H1 (cell line): Measurements from ENCODE around the gene TXNDC15. TPM values are rescaled to one million over a fixed set of nuclear protein-coding genes. Genes with fewer than 3 reads are reported as not detected.

Experiments used
- CTCF ChIA-PET: fragments of 300-600 bp; sonication (Branson Sonifier 250); formaldehyde crosslinking; loops from one replicate; lab custom pipeline; 2021; ENCODE audit not compliant: partially characterized antibody; lab: Charles Lee
- POLR2A ChIA-PET: fragments of 300-600 bp; sonication (Branson Sonifier 250); formaldehyde crosslinking; loops from one replicate; lab custom pipeline; 2021; ENCODE audit warnings: inconsistent platforms; ENCODE audit not compliant: partially characterized antibody; lab: Charles Lee
- DNase-seq, 2 experiments: peaks; one replicate each; pipeline versions ENCODE4 v3.0.0 to v3.0.0-alpha.2; 2010 to 2022; ENCODE audit warnings: low spot score in 2 of 2, low read depth in 1 of 2, mixed read lengths in 1 of 2
- FAIRE-seq: peaks from 2 replicates; lab custom pipeline; 2011; peaks lifted over from hg19 to GRCh38; lab: Jason Lieb, UNC
- H2AFZ ChIP-seq: 2 replicates; pipeline ENCODE4 v1.8.1; 2012; ENCODE audit warnings: low read length, inconsistent platforms
- H2AK5ac ChIP-seq: 2 replicates; pipeline ENCODE4 v1.6.1; 2013; ENCODE audit warnings: low read depth, low read length
- H2BK120ac ChIP-seq: replicated peaks from 2 replicates; pipeline ENCODE3; 2013; ENCODE audit warnings: low read depth, low read length, inconsistent platforms
- H2BK12ac ChIP-seq: 2 replicates; pipeline ENCODE4 v1.6.1; 2013; ENCODE audit warnings: low read depth, low read length
- H2BK15ac ChIP-seq: 2 replicates; pipeline ENCODE4 v1.6.1; 2013; ENCODE audit warnings: low read length
- H2BK20ac ChIP-seq: 2 replicates; pipeline ENCODE4 v1.6.1; 2013; ENCODE audit warnings: low read length
- H2BK5ac ChIP-seq: 2 replicates; pipeline ENCODE4 v1.6.1; 2013; ENCODE audit warnings: low read depth, low read length
- H3K14ac ChIP-seq: 2 replicates; pipeline ENCODE4 v1.6.1; 2013; ENCODE audit warnings: inconsistent platforms; ENCODE audit not compliant: insufficient read length
- H3K18ac ChIP-seq: 2 replicates; pipeline ENCODE4 v1.6.1; 2013; ENCODE audit warnings: low read length; ENCODE audit errors: extremely low read depth
- H3K23ac ChIP-seq: 2 replicates; pipeline ENCODE4 v1.6.1; 2013; ENCODE audit warnings: inconsistent platforms; ENCODE audit not compliant: insufficient read length
- H3K23me2 ChIP-seq: 2 replicates; pipeline ENCODE4 v1.6.1; 2013; ENCODE audit warnings: low read depth, low read length
- H3K27ac ChIP-seq: 2 replicates; pipeline ENCODE4 v1.6.1; 2011; ENCODE audit warnings: low read depth, low read length, inconsistent platforms
- H3K27me3 ChIP-seq, 4 experiments: replicated peaks in 1 of 4; 1 replicate in 1 of 4; 2 replicates in 3 of 4; pipeline versions ENCODE4 v1.6.1 to v1.8.1; 2011 to 2013; ENCODE audit warnings: low read length in 3 of 4, mild to moderate bottlenecking in 3 of 4, inconsistent platforms in 2 of 4, mixed read lengths in 2 of 4, moderate library complexity in 1 of 4; ENCODE audit not compliant: control insufficient read depth in 3 of 4, insufficient read depth in 3 of 4; ENCODE audit errors: extremely low read depth in 1 of 4
- H3K36me3 ChIP-seq, 4 experiments: 2 replicates each; pipeline versions ENCODE4 v1.6.1 to v1.8.1; 2011 to 2013; ENCODE audit warnings: mild to moderate bottlenecking in 4 of 4, low read length in 3 of 4, moderate library complexity in 2 of 4, control low read depth in 1 of 4, inconsistent platforms in 1 of 4; ENCODE audit not compliant: insufficient read depth in 4 of 4, control insufficient read depth in 2 of 4
- H3K4ac ChIP-seq: replicated peaks from 2 replicates; pipeline ENCODE3; 2013; ENCODE audit warnings: low read length, low read depth, mixed read lengths, inconsistent platforms; ENCODE audit not compliant: insufficient read length
- H3K4me1 ChIP-seq, 4 experiments: replicated peaks in 1 of 4; 1 replicate in 1 of 4; 2 replicates in 3 of 4; pipeline versions ENCODE4 v1.6.1 to v1.8.1; 2011 to 2013; ENCODE audit warnings: low read length in 3 of 4, inconsistent platforms in 2 of 4, mixed read lengths in 1 of 4; ENCODE audit not compliant: insufficient read depth in 4 of 4, control insufficient read depth in 3 of 4
- H3K4me2 ChIP-seq, 2 experiments: 2 replicates each; pipeline versions ENCODE4 v1.6.1 to v1.8.1; 2011 to 2013; ENCODE audit warnings: low read depth in 2 of 2, low read length in 2 of 2, control low read depth in 1 of 2, inconsistent platforms in 1 of 2, mild to moderate bottlenecking in 1 of 2; ENCODE audit not compliant: insufficient read depth in 1 of 2
- H3K4me3 ChIP-seq, 4 experiments: fragments of 200-600, 300-600 bp in 1 of 4; sonication (generic), shearing (Covaris generic), sonication (Bioruptor Twin) in 1 of 4; 2 replicates each; pipeline versions ENCODE4 v1.5.1 to v1.8.1; 2011 to 2016; ENCODE audit warnings: low read length in 4 of 4, low read depth in 3 of 4, control low read depth in 2 of 4, inconsistent platforms in 2 of 4, mild to moderate bottlenecking in 2 of 4, mixed read lengths in 1 of 4, moderate library complexity in 1 of 4; ENCODE audit not compliant: insufficient read depth in 2 of 4; ENCODE audit errors: extremely low read depth in 1 of 4
- H3K56ac ChIP-seq: replicated peaks from 2 replicates; pipeline ENCODE3; 2013; ENCODE audit warnings: low read depth, mild to moderate bottlenecking, mixed read lengths, low read length, inconsistent platforms; ENCODE audit not compliant: insufficient read length
- H3K79me1 ChIP-seq: 2 replicates; pipeline ENCODE4 v1.6.1; 2013; ENCODE audit warnings: low read depth, low read length, control low read depth
- H3K79me2 ChIP-seq, 2 experiments: 2 replicates each; pipeline versions ENCODE4 v1.6.1 to v1.8.1; 2012 to 2013; ENCODE audit warnings: low read length in 2 of 2, mild to moderate bottlenecking in 2 of 2, inconsistent platforms in 1 of 2; ENCODE audit not compliant: insufficient read depth in 2 of 2, control insufficient read depth in 1 of 2
- H3K9ac ChIP-seq, 4 experiments: replicated peaks in 1 of 4; 1 replicate in 1 of 4; 2 replicates in 3 of 4; pipeline versions ENCODE4 v1.6.1 to v1.8.1; 2011 to 2013; ENCODE audit warnings: low read depth in 3 of 4, low read length in 3 of 4, control low read depth in 2 of 4, mild to moderate bottlenecking in 2 of 4, moderate library complexity in 2 of 4, inconsistent platforms in 1 of 4; ENCODE audit errors: extremely low read depth in 1 of 4
- H3K9me3 ChIP-seq, 2 experiments: 2 replicates each; pipeline versions ENCODE4 v1.6.1 to v1.8.1; 2012 to 2013; ENCODE audit warnings: mild to moderate bottlenecking in 2 of 2, moderate library complexity in 2 of 2, control low read depth in 1 of 2, inconsistent platforms in 1 of 2, low read depth in 1 of 2, low read length in 1 of 2, mixed read lengths in 1 of 2; ENCODE audit not compliant: insufficient read depth in 2 of 2
- H4K20me1 ChIP-seq, 2 experiments: replicated peaks in 1 of 2; 2 replicates each; pipeline versions ENCODE3 to v1.8.1; 2011 to 2013; ENCODE audit warnings: inconsistent platforms in 2 of 2, low read length in 2 of 2, mild to moderate bottlenecking in 1 of 2; ENCODE audit not compliant: insufficient read depth in 2 of 2, control insufficient read depth in 1 of 2
- H4K5ac ChIP-seq: 2 replicates; pipeline ENCODE4 v1.6.1; 2013; ENCODE audit warnings: low read length, low read depth, mixed read lengths, inconsistent platforms; ENCODE audit not compliant: insufficient read length
- H4K8ac ChIP-seq: 2 replicates; pipeline ENCODE4 v1.8.0; 2013; ENCODE audit warnings: mild to moderate bottlenecking, moderate library complexity, low read length, inconsistent platforms; ENCODE audit not compliant: insufficient read depth; ENCODE audit errors: extremely low read depth
- H4K91ac ChIP-seq: replicated peaks from 2 replicates; pipeline ENCODE3; 2013; ENCODE audit warnings: low read length, mixed read lengths, inconsistent platforms; ENCODE audit not compliant: insufficient read length
- PHF8 ChIP-seq: fragments of 200-600 bp; sonication (generic); conservative IDR thresholded peaks from 2 replicates; pipeline ENCODE4 v1.7.1; 2012; ENCODE audit warnings: low read depth, mild to moderate bottlenecking, inconsistent platforms, low read length, moderate library complexity
- SIN3A ChIP-seq, 2 experiments: IDR thresholded peaks in 1 of 2; conservative IDR thresholded peaks in 1 of 2; 2 replicates each; pipeline ENCODE4 v1.6.1; 2011 to 2012; ENCODE audit warnings: low read length in 2 of 2, improper control_type of control experiment in 1 of 2, low read depth in 1 of 2, mild to moderate bottlenecking in 1 of 2
- WGBS, 2 experiments: shearing (Covaris generic) in 1 of 2; methylation state at CpG; one replicate each; pipeline versions ENCODE4 v1.1.6 to v1.1.7; 2013 to 2015; ENCODE audit warnings: low lambda C conversion rate in 2 of 2, mixed read lengths in 2 of 2, inconsistent platforms in 1 of 2, low coverage in 1 of 2, missing lambda C conversion rate in 1 of 2; ENCODE audit not compliant: insufficient replicate concordance in 2 of 2, insufficient coverage in 1 of 2, insufficient read length in 1 of 2; ENCODE audit errors: extremely low coverage in 1 of 2, missing lambda C conversion rate in 1 of 2; 5-methylcytosine and 5-hydroxymethylcytosine counted together
- polyA plus RNA-seq, 7 experiments: library from polyadenylated mRNA; depleted of rRNA in 3 of 7; stranded (reverse) in 5 of 7; unstranded in 2 of 7; fragments of >200 nt in 5 of 7; fragments of 200-250 nt in 2 of 7; gene quantifications; 1 replicate in 5 of 7; 2 replicates in 1 of 7; 4 replicates in 1 of 7; pipeline versions ENCODE4 v1.2.1 to v1.2.3, GENCODE V29; 2011 to 2013; ENCODE audit warnings: missing spikeins in 2 of 7, mixed read lengths in 2 of 7
- total RNA-seq: library from RNA; stranded (reverse); fragmentation: NEBNext Ultra II Directional; extraction: Animal tissue kit (Norgen Biotek cat#: 25700); gene quantifications from 2 replicates; pipeline ENCODE4 v1.2.1, GENCODE V29; 2021

TXNDC15 gene
- total and polyA plus RNA-seq, 2 of the 8 experiments (the other 6 are each of a cell fraction or from before 2014, with no cell fraction given), result 20.1 to 30.8 TPM

GRCh38 chr5:134825212-134825611 lies 49.0 kb upstream of the TXNDC15 start:
- Histone ChIP-seq H3K36me3 (peaks cover 10 to 71% (median 36%) of the 10 kb centered on the region in 4 experiments), H3K79me2 (no peaks in the 10 kb centered on the region), H2BK15ac (no peak overlapping the region), H2BK5ac (no peak overlapping the region), H3K9me3 (no peaks in the 10 kb centered on the region), H2BK12ac (no peak overlapping the region), H3K4me2 (no peak overlapping the region), H3K18ac (no peak overlapping the region), H2AK5ac (no peak overlapping the region), H4K20me1 (no peaks in the 10 kb centered on the region), H3K4me3 (no peak overlapping the region), H3K56ac (no peak overlapping the region), H3K23me2 (no peaks in the 10 kb centered on the region), H3K9ac (no peak overlapping the region), H3K14ac (no peak overlapping the region), H4K8ac (no peak overlapping the region), H3K4ac (no peak overlapping the region), H3K27ac (no peak overlapping the region), H3K79me1 (no peaks in the 10 kb centered on the region; the same call in 1 of the 2 replicates), H2BK20ac (no peak overlapping the region), H2AFZ (no peak overlapping the region), H4K91ac (no peak overlapping the region), H3K4me1 (no peaks in the 10 kb centered on the region), H2BK120ac (no peak overlapping the region), H4K5ac (no peak overlapping the region), H3K23ac (no peak overlapping the region), H3K27me3 (no peaks in the 10 kb centered on the region)
- DNase-seq, result no peak
- 90% methylated on average over 7 of the region's 7 CpGs; no CpG with 5 or more reads in 1 of the 2 experiments for WGBS, 2 experiments
- ChIA-PET CTCF (interaction anchor here (0.6 to 0.7 kb wide), 2 partner anchors 34 to 88 kb away, joined by 3 read pairs; no protein-coding TSS in a partner anchor), POLR2A (interaction anchor here (0.7 to 0.8 kb wide), 2 partner anchors 64 to 72 kb away, joined by 3 read pairs; no protein-coding TSS in a partner anchor)
- FAIRE-seq, result no peak
- TF ChIP-seq SIN3A (conservative IDR thresholded peaks at IDR 0.05 in 1 of 2, IDR thresholded peaks at IDR 0.05 in 1 of 2; ENCODE audit: low read depth in 1 of 2, low read length in 2 of 2), result no peak
- TF ChIP-seq PHF8, result no peak
